Measurements from ENCODE around the gene SSMEM1.
"Not testable (repeated sequence)": the region's sequence is repeated elsewhere in the genome, so short reads cannot be mapped to it uniquely, and the experiment has no call there.

Gene SSMEM1

GRCh38 chr7:130207642-130208041, at the start of gene SSMEM1:
Gene SSMEM1, plus strand, starts transcription at chr7:130207860. Its CDS starts 51 bp downstream, at chr7:130207911.
- DNase-seq, result no peak

GRCh38 chr7:130160023-130160422, 47.6 kb upstream of the SSMEM1 start:
- DNase-seq, result no peak

- no peak for DNase-seq
Measured at GRCh38 chr7:130160455-130160854, 47.2 kb upstream of the SSMEM1 start.

- no peak for DNase-seq
Measured at GRCh38 chr7:130162196-130162595, 45.5 kb upstream of the SSMEM1 start.

- DNase-seq, result no peak
Measured at GRCh38 chr7:130174237-130174959, 33.3 kb upstream of the SSMEM1 start.

- no peak for DNase-seq
Measured at GRCh38 chr7:130178251-130178650, 29.4 kb upstream of the SSMEM1 start.

GRCh38 chr7:130179631-130180030, 28.0 kb upstream of the SSMEM1 start:
- DNase-seq, result no peak

- DNase-seq, result no peak
Measured at GRCh38 chr7:130180571-130181262, 26.9 kb upstream of the SSMEM1 start.

GRCh38 chr7:130181263-130181605, 26.4 kb upstream of the SSMEM1 start:
- no peak for DNase-seq

- no peak for DNase-seq
Measured at GRCh38 chr7:130182990-130183389, 24.7 kb upstream of the SSMEM1 start.

GRCh38 chr7:130184349-130184748, 23.3 kb upstream of the SSMEM1 start:
- not testable (repeated sequence) for DNase-seq

GRCh38 chr7:130187360-130187759, 20.3 kb upstream of the SSMEM1 start:
- DNase-seq, result no peak

- no peak for DNase-seq
Measured at GRCh38 chr7:130189343-130189742, 18.3 kb upstream of the SSMEM1 start.

GRCh38 chr7:130191791-130192190, 15.9 kb upstream of the SSMEM1 start:
- no peak for DNase-seq

- DNase-seq, result no peak
Measured at GRCh38 chr7:130195396-130195795, 12.3 kb upstream of the SSMEM1 start.

- DNase-seq, result no peak
Measured at GRCh38 chr7:130196476-130196875, 11.2 kb upstream of the SSMEM1 start.

- DNase-seq, result no peak
Measured at GRCh38 chr7:130197094-130197493, 10.6 kb upstream of the SSMEM1 start.

- DNase-seq, result no peak
Measured at GRCh38 chr7:130201796-130202195, 5.9 kb upstream of the SSMEM1 start.

GRCh38 chr7:130205084-130205947, 2.3 kb upstream of the SSMEM1 start, which contains the start of gene TMEM209:
Gene TMEM209, minus strand, starts transcription at chr7:130205406. Its CDS starts 31 bp downstream, at chr7:130205375.
- DNase-seq, result peak; percentile 77

GRCh38 chr7:130207033-130207432, 627 bp upstream of the SSMEM1 start:
- DNase-seq, result no peak

- no peak for DNase-seq
Measured at GRCh38 chr7:130208516-130208915, 856 bp downstream of the SSMEM1 start.

- DNase-seq, result no peak
Measured at GRCh38 chr7:130210181-130210935, 2.7 kb downstream of the SSMEM1 start.

- DNase-seq, result no peak
Measured at GRCh38 chr7:130213828-130214227, 6.2 kb downstream of the SSMEM1 start.

All from SIG-M5 (cell line).